ENCODE measurements around the gene KRT6C.

The KRT6C gene

DNA sequence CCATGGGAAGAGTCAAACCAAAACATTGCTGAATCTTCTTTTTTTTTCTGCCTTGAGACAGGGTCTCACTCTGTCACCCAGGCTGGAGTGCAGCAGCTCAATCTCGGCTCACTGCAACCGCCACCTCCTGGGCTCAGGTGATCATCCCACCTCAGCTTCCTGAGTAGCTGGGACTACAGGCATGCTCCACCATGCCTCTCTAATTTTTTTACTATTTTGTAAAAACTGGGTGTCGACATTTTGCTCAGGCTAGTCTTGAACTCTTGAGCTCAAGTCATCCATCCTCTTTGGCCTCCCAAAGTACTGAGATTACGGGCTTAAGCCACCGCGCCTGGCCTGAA, 38.0 kb downstream of the KRT6C start:
- Histone ChIP-seq H3K27me3 (ENCODE audit: insufficient read depth, poor library complexity, severe bottlenecking) (no peaks in the 10 kb centered on the region), H3K4me3 (ENCODE audit: severe bottlenecking) (no peak overlapping the region), H3K36me3 (ENCODE audit: low read depth) (no peaks in the 10 kb centered on the region), H3K9me3 (ENCODE audit: severe bottlenecking) (no peaks in the 10 kb centered on the region), H3K4me1 (ENCODE audit: insufficient read depth, poor library complexity, severe bottlenecking) (peaks cover 51% of the 10 kb centered on the region), H3K27ac (ENCODE audit: poor library complexity, severe bottlenecking) (peak overlapping the region; percentile 99)
- DNase-seq (ENCODE audit: low spot score), result no peak
- TF ChIP-seq, protein P1, sequence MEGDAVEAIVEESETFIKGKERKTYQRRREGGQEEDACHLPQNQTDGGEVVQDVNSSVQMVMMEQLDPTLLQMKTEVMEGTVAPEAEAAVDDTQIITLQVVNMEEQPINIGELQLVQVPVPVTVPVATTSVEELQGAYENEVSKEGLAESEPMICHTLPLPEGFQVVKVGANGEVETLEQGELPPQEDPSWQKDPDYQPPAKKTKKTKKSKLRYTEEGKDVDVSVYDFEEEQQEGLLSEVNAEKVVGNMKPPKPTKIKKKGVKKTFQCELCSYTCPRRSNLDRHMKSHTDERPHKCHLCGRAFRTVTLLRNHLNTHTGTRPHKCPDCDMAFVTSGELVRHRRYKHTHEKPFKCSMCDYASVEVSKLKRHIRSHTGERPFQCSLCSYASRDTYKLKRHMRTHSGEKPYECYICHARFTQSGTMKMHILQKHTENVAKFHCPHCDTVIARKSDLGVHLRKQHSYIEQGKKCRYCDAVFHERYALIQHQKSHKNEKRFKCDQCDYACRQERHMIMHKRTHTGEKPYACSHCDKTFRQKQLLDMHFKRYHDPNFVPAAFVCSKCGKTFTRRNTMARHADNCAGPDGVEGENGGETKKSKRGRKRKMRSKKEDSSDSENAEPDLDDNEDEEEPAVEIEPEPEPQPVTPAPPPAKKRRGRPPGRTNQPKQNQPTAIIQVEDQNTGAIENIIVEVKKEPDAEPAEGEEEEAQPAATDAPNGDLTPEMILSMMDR (IDR thresholded peaks at IDR 0.05; ENCODE audit: poor library complexity, severe bottlenecking), result no peak
- no peak for ATAC-seq (ENCODE audit: low read depth)

DNA sequence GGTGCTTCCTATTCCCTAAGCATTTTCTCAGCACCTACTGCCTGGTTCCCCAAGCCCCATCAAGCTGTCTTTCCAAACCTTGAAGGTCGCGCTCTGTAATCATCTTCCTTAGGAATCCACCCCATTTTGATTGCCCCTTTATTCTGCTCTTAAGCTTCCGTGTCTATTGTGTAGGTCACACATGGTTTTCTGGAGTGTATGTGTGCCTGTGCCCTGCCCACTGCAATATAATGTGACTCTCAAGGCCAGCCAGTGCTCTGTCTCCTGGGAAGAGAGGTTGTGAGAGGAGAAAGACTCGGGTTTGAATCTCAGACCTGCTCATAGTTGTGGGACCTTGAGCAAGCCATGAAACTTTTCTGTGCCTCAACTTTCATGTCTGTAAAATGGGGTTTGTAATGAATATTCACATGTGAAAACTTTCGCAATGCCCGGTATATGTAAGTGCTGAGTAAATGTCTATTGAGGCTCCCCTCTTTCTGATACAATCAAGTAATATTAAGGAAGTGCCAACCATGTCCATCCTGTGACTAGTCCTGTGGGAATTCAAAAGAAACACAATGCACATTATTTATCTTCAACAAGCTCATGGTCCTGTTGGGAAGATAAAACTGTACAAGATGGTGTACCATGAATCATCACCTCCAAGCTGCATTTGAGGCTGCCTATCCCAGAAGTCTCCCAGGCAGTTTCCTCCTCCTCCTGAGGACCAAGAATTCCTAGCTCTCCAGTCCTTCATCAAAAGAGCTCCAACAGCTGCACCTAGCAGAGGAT, 38.7 kb downstream of the KRT6C start:
- peak overlapping the region; percentile 99 for H3K27ac ChIP-seq (ENCODE audit: poor library complexity, severe bottlenecking)
- no peaks in the 10 kb centered on the region for H3K36me3 ChIP-seq (ENCODE audit: low read depth)
- no peaks in the 10 kb centered on the region for H3K9me3 ChIP-seq (ENCODE audit: severe bottlenecking)
- peak; percentile 47 for ATAC-seq (ENCODE audit: low read depth)
- H3K4me1 ChIP-seq (ENCODE audit: insufficient read depth, poor library complexity, severe bottlenecking), result peaks cover 44% of the 10 kb centered on the region
- TF ChIP-seq, protein P1 (IDR thresholded peaks at IDR 0.05; ENCODE audit: poor library complexity, severe bottlenecking), result no peak
- no peak overlapping the region for H3K4me3 ChIP-seq (ENCODE audit: severe bottlenecking)
- no peaks in the 10 kb centered on the region for H3K27me3 ChIP-seq (ENCODE audit: insufficient read depth, poor library complexity, severe bottlenecking)
- peak; percentile 26 for DNase-seq (ENCODE audit: low spot score)

DNA sequence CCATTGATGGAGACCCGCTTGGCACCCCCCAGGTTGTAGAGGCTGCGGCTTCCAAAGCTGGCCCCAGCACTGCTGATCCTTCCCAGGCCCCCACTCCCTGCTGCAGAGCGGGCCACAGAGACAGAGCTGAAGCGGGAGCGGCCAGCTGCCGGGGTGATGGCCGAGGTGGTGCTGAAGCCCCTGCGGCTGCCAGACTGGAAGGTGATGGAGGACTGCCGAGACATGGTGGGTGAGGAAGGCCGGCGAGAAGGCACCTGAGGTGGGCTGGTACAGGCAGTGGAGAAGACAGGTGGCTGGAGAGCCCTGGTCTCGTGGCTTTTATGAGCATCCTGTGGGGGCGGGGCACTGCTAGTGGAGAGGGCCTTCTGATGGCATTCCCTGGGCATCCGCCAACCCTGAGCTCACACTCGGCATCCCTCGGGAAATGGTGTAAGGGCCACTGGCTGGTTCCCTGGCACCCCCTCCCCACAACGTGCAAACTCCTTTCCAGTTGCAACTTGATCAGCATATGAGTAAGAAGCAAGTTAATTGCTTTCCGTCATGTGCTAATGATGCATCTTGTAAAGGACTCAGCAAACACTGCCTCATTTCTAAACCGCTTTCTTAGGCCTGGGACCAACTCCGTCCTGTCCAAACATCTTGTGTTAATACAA, 39.4 kb downstream of the KRT6C start, which contains the start of gene KRT75:
Gene KRT75 (minus strand): TSS at position 291 of the 653 bp plus-strand sequence. CDS start 67 bp downstream, at position 224.
- TF ChIP-seq, protein P1 (IDR thresholded peaks at IDR 0.05; ENCODE audit: poor library complexity, severe bottlenecking), result no peak
- no peaks in the 10 kb centered on the region for H3K27me3 ChIP-seq (ENCODE audit: insufficient read depth, poor library complexity, severe bottlenecking)
- peak within 1 kb of the TSS; percentile 99 for H3K27ac ChIP-seq (ENCODE audit: poor library complexity, severe bottlenecking)

DNA sequence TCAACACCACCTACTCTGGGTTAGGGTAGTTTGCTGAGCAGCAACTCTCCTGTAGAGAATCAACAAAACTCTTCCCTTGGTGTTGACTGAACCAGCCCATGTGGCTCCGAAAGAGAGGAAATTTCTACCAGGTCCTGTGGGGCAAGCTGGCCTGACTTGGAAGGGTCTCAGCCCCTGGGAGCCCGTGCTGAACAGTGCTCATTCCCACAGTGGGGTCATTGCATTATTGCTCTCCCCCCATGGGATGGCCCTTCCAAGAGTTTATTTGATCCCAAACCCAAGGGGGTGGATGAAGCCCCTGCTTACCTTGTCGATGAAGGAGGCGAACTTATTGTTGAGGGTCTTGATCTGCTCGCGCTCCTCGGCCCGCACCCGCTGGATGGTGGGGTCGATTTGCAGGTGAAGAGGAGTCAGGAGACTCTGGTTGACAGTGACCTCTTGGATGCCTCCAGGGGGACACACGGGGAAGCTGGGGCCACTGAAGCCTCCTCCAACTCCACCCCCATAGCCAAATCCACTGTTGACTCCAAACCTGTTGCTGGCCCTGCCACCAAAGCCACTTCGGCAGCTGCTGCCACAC, 40.0 kb downstream of the KRT6C start:
- no peak overlapping the region for H3K4me3 ChIP-seq (ENCODE audit: severe bottlenecking)
- no peaks in the 10 kb centered on the region for H3K9me3 ChIP-seq (ENCODE audit: severe bottlenecking)
- TF ChIP-seq, protein P1 (IDR thresholded peaks at IDR 0.05; ENCODE audit: poor library complexity, severe bottlenecking), result no peak
- H3K27me3 ChIP-seq (ENCODE audit: insufficient read depth, poor library complexity, severe bottlenecking), result no peaks in the 10 kb centered on the region
- peak overlapping the region; percentile 99 for H3K27ac ChIP-seq (ENCODE audit: poor library complexity, severe bottlenecking)
- ATAC-seq (ENCODE audit: low read depth) (no peak), DNase-seq (ENCODE audit: low spot score) (peak; percentile 42)
- no peaks in the 10 kb centered on the region for H3K36me3 ChIP-seq (ENCODE audit: low read depth)
- peaks cover 35% of the 10 kb centered on the region for H3K4me1 ChIP-seq (ENCODE audit: insufficient read depth, poor library complexity, severe bottlenecking)

More for the DNA sequence above, 39.4 kb downstream of the KRT6C start, which contains the start of gene KRT75:
- peaks cover 41% of the 10 kb centered on the region for H3K4me1 ChIP-seq (ENCODE audit: insufficient read depth, poor library complexity, severe bottlenecking)
- H3K36me3 ChIP-seq (ENCODE audit: low read depth), result no peaks in the 10 kb centered on the region
- no peaks in the 10 kb centered on the region for H3K9me3 ChIP-seq (ENCODE audit: severe bottlenecking)
- peak; percentile 38 for ATAC-seq (ENCODE audit: low read depth)
- no peak within 1 kb of the TSS for H3K4me3 ChIP-seq (ENCODE audit: severe bottlenecking)
- DNase-seq (ENCODE audit: low spot score), result peak; percentile 89

Data from RWPE2 (cell line).